SKM-1 (cell line): ENCODE results near the gene PAX3.

Experiments used
- DNase-seq: peaks from one replicate; lab custom pipeline; 2025; ENCODE audit not compliant: unreplicated experiment; lab: John Stamatoyannopoulos, UW

PAX3 gene

DNA sequence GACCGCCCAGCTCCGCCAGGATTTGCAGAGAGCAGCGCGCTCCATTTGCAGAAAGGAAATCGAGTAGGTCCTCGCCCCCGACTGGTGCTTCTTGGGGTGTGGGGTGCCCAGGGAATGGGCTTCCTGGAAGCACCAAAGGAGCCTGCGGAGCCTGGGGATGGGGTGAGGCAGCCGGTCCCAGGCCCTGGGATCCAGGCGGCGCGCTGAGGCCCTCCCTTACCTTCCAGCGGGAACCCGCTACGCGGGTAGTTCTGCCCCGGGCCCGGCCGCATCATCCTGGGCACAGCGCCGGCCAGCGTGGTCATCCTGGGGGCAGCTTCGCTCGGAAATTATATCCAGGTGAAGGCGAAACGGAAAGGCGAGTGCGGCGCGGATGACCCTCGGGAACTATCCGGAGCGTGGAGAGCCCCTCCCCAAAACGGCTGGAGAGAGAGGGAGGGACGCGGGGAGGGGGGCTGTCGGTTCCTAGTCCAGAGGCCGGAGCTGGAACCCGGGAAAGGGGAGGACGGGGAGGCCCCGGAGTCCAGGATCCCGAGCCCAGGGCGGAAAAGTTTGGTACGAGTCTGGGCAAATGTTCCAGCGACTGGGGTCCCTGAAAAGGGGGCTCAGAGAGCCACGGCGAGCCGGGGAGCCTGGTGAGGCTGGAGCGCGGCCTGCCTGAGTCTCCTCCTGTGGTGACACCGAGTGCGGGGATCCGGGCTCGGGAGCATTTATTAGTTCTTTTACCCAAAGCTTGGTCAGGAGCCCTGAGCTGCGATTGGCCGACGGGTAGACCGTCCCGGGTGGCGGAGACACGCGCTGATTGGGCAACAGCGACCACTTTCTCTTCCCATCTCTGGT is at the start of gene PAX3:
Gene PAX3 (minus strand): TSS at position 688 of the 840 bp plus-strand sequence. CDS start 383 bp downstream, at position 305.
- DNase-seq, result no peak

DNA sequence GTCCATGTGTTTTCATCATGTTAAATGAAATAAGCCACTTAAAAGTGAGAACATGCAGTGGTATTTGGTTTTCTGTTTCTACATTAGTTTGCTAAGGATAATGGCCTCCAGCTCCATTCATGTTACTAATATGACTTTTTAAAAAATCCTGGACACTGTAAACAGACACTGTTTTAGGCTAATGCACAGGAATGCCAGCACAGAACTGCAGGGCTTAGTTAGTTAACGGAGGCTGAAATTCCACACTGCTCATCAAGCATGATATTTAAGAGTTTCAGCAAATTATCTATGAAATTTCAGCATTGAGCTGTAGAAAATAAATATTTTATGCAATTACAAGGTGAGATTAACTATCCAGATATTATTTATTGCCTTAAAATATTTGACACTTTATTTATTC is 42.5 kb upstream of the PAX3 start:
- DNase-seq, result no peak

DNA sequence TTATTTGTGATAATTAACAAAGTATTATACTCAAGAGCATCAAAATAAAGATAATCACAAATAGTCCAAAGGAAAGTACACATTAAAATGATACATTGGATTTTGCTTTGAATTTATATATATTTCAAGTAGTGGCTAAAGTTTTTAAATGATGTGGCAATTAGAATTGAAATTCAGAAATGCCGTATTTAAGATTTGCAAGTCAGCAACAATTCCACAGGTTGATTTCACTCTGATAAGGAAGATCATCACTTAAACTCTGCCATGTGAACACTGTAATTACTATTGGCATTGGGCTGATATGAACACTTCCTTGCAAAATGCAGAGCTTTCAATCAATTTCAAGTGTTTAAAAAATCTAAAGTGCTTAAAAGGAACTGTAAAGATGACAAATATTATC is 39.6 kb upstream of the PAX3 start:
- DNase-seq, result no peak

GRCh38 chr2:222336931-222337330 is 38.1 kb upstream of the PAX3 start:
- no peak for DNase-seq

DNA sequence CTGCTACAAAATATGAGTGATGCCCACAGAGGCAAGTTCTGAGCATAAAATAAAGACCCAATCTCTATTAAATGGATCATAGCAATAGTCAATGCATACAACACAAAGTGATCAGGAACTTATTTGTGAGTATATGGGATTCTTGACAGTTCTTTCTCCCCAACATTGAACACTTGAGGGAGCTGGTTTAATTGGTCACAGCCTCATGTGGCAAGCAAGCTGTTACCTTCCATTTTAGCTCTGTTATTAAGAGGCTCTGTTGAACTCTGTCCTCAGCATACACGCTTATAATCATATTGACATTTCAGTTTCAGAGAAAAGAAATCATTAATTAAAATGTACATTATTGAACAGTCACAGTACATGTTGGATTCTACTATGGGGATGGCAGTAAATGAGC is 37.6 kb upstream of the PAX3 start:
- DNase-seq, result no peak

GRCh38 chr2:222334914-222335313 is 36.1 kb upstream of the PAX3 start:
- DNase-seq, result no peak

DNA sequence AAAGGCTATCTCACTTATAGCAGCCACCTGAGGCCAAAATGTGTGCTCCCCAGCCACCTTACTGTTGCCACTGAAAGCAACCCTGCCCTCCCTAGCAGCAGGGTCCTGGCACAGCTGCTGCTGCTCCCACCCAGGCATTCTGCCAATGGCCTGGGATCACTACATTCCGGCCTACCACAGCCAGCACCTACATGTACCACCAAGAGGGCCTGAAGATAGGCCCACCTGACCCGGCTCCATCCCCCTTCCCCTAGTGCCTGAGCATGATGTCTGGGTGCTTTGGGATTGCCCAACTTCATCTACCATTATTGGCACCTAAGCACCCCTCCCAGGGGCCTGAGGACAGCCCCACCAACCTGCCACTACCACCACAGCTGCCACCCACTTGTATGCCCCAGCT is 34.6 kb upstream of the PAX3 start:
- no peak for DNase-seq

GRCh38 chr2:222332116-222332515 is 33.3 kb upstream of the PAX3 start:
- peak; percentile 30 for DNase-seq

DNA sequence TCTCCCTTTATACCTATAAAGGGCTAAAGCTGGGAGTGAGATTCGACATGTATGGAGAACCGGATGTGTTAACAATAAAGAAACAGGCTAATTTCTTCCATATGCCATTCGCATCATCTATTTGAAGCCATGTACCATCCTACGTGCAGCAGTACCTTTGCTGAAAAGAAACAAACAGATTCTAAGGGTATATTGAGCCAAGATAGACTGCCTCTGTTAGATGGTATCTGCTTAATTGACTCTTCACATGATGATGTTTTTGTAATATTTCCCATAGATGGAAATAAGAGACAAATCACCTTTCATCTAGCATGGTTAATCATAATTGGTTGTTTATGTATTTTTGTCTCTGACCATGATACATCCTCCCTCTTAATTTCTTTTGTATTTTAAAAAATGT is 32.1 kb upstream of the PAX3 start:
- DNase-seq, result no peak

- DNase-seq, result no peak
Measured at GRCh38 chr2:222322236-222322635, 23.4 kb upstream of the PAX3 start.

- DNase-seq, result no peak
Measured at GRCh38 chr2:222320436-222321395, 21.9 kb upstream of the PAX3 start.

DNA sequence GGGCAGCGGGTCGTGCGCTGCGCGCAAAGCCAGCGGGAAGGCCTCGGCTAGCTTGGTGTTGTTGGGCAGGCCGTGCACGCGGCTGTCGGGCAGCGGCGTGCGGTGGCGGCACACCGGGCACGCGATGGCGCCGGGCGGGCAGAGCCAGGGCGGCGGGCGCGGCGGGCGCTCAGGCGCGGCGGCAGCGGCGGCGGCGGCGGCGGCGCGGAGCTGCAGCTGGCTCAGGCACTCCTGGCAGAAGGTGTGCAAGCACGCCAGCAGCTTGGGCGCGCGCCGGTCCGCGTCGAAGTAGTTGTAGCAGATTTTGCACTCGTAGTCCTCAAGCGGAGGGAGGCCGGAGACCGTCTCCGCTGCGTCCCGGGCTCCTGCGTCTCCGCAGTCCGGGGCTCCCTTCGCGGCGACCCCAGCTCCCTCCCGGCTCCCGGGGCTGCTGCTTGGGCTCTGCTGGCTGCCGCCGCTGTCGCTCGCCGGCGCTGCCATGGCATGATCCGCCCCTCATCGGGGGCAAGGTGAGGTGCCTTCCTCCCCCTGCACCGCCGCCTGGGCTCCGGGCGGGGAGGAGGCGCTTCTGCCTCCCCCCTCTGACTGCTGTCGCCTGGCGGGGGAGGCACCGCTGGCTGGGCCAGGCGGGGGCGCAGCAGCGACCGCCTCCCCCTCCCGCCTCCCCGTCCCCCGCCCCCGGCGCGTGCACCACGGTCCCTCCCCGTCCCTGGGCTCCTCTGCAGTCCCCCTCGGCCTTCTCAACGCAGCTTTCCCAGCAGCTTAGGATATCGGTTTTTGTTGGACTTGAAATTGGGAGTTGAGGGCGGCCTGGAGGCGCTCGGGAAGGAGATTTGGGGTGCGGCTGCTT is 21.0 kb upstream of the PAX3 start:
- no peak for DNase-seq

DNA sequence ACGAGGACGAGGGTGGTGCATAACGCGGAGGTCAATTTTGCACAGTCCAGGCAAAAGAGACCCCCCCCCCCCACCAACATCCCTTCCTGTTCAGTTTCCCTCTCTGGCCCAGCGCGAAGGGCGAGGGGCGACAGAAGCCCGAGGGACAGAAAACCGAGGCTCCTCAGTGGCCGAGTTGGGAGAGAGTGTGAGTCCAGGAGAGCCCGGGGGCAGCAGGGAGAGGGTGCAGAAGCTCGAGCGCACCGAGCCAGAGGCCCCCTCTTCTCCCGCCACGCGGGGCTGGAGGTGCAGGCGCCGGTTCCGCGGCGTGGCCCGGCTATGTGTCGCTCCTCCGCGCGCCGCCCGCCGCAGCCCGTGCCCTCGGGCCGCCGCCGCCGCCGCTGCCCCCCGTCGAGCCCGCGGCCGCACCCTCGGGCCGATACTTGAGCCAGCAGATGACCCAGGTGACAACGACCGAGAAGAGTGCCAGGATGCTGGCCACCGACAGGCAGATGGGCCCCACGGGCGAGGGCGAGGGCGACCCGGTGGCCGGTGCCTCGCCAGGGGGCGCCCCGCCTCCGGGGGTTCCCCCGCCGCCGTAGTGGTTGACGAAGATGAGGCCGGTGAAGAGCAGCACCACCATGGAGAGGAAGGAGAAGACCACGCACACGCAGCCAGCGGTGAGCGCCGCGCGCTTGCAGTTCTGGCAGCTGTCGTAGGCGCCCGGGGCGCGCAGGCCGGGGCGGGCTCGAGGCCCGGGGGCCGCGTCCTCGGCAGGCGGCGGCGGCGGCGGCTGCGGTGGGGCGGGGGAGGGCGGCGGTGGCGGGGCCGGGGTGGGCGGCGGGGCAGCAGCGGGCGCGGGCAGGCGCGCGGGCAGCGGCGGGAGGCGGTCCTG is 20.2 kb upstream of the PAX3 start:
- peak; percentile 31 for DNase-seq

DNA sequence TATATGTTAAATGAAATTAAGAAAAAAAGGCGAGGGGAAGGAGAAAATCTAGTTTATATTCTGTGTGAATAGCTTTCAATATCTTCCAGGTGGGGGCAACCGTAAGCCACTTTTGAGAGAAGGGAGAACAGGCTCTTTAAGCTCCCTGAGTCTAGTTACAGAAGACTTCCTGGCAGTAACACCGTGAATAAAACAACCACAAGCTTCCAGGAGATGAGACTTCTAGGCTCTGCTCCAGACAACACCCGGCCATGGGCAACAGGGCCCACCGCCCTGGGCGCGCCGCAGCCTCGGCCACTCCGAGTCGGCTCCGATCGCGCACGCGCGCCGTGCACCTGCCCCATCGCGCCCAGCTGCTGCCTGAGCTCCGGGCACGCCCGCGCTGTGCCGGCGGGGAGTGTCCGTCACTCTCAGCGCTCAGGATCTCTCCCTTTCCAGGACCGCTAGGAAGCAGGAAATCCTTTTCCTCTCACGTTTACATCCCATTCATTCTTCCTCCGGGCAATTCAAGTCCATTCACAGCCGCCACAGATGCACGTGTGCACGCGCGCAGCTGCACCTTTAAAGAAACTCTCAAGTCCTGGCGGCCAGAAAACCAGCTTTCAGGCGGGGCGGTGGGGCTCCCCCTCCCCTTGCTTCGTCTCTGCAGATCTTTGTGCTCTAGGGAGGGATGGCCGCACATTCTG is 19.4 kb upstream of the PAX3 start:
- DNase-seq, result peak; percentile 69

DNA sequence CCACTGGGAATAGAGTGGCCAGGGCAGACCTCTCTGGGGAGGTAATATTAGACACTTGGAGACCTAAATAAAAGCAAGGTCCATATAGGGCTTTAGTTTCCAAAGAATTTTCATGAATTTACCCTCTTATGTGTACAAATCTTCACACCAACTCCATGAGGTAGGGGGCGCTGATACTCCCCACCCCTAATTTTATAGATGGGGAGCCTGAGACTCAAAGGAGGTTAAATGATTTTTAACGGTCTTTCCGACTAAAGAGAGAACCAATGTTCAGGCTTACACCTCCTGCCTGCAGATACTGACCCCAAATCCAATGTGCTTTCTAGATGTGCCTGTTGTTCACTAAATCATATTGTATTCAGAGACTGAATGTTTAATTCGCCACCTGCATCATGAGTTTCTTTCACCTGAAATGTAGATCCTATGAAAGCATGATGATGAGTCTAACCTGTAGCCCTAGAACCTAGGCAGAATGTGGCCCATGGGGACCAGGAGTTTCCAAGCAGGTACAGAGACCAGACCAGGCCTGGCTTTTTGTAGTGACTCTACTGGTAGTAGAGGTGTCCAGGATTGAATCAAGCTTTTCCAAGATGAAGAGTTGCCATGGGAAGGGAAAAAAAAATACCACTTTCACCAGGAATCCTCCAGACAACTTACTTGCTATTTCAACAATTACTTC is 16.8 kb upstream of the PAX3 start:
- DNase-seq, result no peak

GRCh38 chr2:222313816-222314215 is 15.0 kb upstream of the PAX3 start:
- no peak for DNase-seq

DNA sequence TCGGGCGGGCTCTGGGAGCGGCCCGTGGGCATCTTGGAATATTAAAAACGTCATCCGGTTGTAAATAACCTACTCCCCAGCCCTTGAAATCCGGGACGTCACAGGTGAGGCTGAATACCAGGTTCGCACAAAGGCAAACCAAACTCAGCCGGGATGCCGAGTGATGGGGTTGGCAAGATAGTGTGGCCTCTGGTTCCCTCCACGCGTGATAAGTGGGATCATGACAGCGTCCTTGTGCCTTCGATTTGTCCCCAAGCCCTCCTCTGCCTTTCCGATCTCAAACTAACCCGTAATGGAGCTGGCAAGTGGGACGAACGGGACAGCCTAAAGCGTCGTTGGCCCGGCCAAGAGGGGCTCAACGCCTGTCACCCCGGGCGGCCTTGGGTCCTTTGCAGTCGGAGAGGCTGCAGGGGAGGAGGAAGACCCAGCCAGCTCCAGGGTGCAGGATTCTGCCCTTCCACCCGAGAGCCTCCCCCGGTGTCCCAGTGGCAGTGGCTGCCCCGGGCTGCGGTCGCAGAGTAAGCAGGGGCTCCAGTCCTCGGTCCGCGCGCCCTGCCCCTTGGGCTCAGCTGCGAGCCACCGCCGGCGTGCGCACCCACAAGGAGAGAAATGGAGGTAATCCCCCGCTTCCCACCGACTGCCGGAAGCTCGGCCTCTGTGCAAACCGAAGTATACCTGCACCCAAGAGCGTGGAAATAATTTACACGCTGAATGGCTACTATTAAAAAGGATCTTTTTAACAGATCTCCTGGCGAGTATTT is 13.4 kb upstream of the PAX3 start:
- no peak for DNase-seq

- no peak for DNase-seq
Measured at GRCh38 chr2:222311319-222311977, 12.7 kb upstream of the PAX3 start.
